SK-N-MC (cell line): Measurements from ENCODE around the gene LRMDA.

Experiments
- EZH2 ChIP-seq: fragments of 200-600 bp; sonication (generic); IDR thresholded peaks from one replicate; pipeline ENCODE4 v1.6.1; 2017; ENCODE audit warnings: antibody characterized with exemption
- POLR2AphosphoS5 ChIP-seq: IDR thresholded peaks from 2 replicates; pipeline ENCODE4 v1.6.1; 2012; ENCODE audit warnings: mild to moderate bottlenecking, low read depth, low read length, borderline replicate concordance

DNA sequence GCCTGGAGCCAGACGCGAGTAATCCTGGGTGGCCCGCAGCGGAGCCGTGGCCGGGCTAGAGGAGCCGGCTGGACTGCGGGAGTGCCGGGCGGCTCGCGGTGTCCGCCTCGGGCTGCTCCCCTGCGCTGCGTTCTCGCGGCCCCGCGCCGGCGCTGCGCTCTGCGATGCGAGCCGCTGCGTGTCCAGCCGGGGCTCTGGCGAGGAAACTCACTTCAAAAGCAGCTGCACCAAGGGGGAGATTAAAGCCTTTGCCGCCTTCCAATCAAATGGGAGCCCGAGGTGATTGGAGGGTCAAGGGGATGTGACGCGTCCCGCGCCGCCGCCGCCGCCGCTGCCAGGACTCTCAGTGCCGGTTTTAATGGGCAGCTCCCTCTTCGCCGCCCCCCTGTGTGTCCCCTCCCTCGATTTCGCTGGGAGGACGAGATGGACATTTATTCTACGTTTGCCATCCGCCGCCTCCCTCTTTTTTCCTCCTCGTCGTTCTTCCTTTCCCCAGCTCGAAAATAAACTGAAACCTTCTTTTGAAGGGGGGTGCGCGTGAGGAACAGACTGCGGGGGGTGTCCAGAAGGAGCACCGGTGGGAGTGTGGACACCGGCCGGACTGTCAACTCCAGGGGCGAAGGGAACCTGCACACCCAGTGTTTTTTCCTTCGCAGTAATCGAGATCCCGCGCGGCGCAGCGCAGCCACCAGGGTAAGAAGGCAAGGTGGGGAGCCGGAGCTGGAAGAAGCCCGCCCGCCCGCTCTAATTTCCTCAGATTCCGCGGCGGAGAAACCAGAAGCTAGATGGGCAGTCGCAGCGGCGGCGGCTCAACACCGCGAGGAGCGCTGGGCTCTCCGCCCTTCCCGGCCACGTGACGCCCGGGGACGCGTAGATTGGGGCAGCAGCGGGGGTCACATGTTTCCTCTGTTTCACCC is 29.6 kb upstream of the LRMDA start, which contains the start of gene ZNF503:
- no peak for TF ChIP-seq POLR2AphosphoS5
- no peak for TF ChIP-seq EZH2
